K562 (cell line): ENCODE data around the gene SCUBE2. TPM values are rescaled to one million over a fixed set of nuclear protein-coding genes. Genes with fewer than 3 reads are reported as not detected.

ENCODE experiments used
- ARHGAP35 ChIP-seq: fragments of 450-650 bp; IDR thresholded peaks from 2 replicates; pipeline ENCODE4 v1.6.1; 2018; ENCODE audit not compliant: partially characterized antibody
- BDP1 ChIP-seq: IDR thresholded peaks from 3 replicates; pipeline ENCODE4 v1.6.1; 2011; ENCODE audit not compliant: insufficient read length, insufficient read depth
- CGGBP1 ChIP-seq: fragments of 250-450 bp; sonication (Bioruptor Pico); IDR thresholded peaks from 2 replicates; pipeline ENCODE4 v1.9.0; 2021; ENCODE audit warnings: mild to moderate bottlenecking
- CHD2 ChIP-seq: IDR thresholded peaks from 2 replicates; pipeline ENCODE4 v1.6.1; 2011; ENCODE audit warnings: low read depth, low read length
- DACH1 ChIP-seq: fragments of 450-650 bp; IDR thresholded peaks from 2 replicates; pipeline ENCODE4 v1.6.1; 2018; ENCODE audit not compliant: partially characterized antibody
- ETV5 ChIP-seq: sonication (generic); formaldehyde crosslinking; IDR thresholded peaks from 2 replicates; pipeline ENCODE4 v1.4.0; 2020; ENCODE audit warnings: low read depth, mild to moderate bottlenecking, missing genetic modification reagents
- ETV6 ChIP-seq, 3 experiments: fragments of 150-350 bp in 1 of 3; sonication (generic) in 1 of 3; formaldehyde crosslinking in 1 of 3; IDR thresholded peaks; 2 replicates each; pipeline versions ENCODE4 v1.6.1 to v1.8.0; 2014 to 2022; ENCODE audit warnings: borderline replicate concordance in 2 of 3, low read depth in 2 of 3, antibody characterized with exemption in 1 of 3, low read length in 1 of 3, mild to moderate bottlenecking in 1 of 3, missing genetic modification reagents in 1 of 3
- FOSL1 ChIP-seq: fragments of 200-800 bp; sonication (Bioruptor generic); conservative IDR thresholded peaks from 2 replicates; pipeline ENCODE4 v1.6.1; 2016; ENCODE audit warnings: missing genetic modification characterization, missing compliant biosample characterization
- GATAD2A ChIP-seq: fragments of 450-650 bp; IDR thresholded peaks from 2 replicates; pipeline ENCODE4 v1.6.1; 2017
- HCFC1 ChIP-seq: IDR thresholded peaks from 2 replicates; pipeline ENCODE4 v1.6.1; 2012; ENCODE audit warnings: low read depth, low read length, improper control_type of control experiment
- LCOR ChIP-seq: sonication (generic); formaldehyde crosslinking; IDR thresholded peaks from 2 replicates; pipeline ENCODE4 v1.8.0; 2022; ENCODE audit warnings: mild to moderate bottlenecking, missing genetic modification reagents
- MYC ChIP-seq, 2 experiments: fragments of 250-450 bp in 1 of 2; sonication (Bioruptor Pico) in 1 of 2; IDR thresholded peaks; 2 replicates each; pipeline versions ENCODE4 v1.5.1 to v1.6.1; 2012 to 2021; ENCODE audit warnings: low read depth in 2 of 2, borderline replicate concordance in 1 of 2, improper control_type of control experiment in 1 of 2, low read length in 1 of 2, mild to moderate bottlenecking in 1 of 2, moderate library complexity in 1 of 2
- NCOA1 ChIP-seq: fragments of 450-650 bp; IDR thresholded peaks from 2 replicates; pipeline ENCODE4 v1.6.1; 2016; ENCODE audit warnings: low read depth
- PCBP1 ChIP-seq: fragments of 200-400 bp; formaldehyde crosslinking; IDR thresholded peaks from 2 replicates; pipeline ENCODE4 v1.6.1; 2018; ENCODE audit warnings: mild to moderate bottlenecking, low read depth, low read length; ENCODE audit not compliant: poor library complexity, severe bottlenecking
- POLR2G ChIP-seq: fragments of 200-400 bp; formaldehyde crosslinking; IDR thresholded peaks from 2 replicates; pipeline ENCODE4 v1.6.1; 2017; ENCODE audit warnings: low read depth, mild to moderate bottlenecking, antibody characterized with exemption, low read length, moderate library complexity
- POLR2H ChIP-seq: IDR thresholded peaks from 2 replicates; pipeline ENCODE4 v1.6.1; 2016; ENCODE audit warnings: missing genetic modification characterization, low read depth, mild to moderate bottlenecking, control low read depth, missing compliant biosample characterization, moderate library complexity
- PYGO2 ChIP-seq: fragments of 450-650 bp; IDR thresholded peaks from 2 replicates; pipeline ENCODE4 v1.6.1; 2016; ENCODE audit warnings: mild to moderate bottlenecking, missing genetic modification characterization, moderate library complexity, missing compliant biosample characterization
- SFPQ ChIP-seq: fragments of 200-400 bp; formaldehyde crosslinking; IDR thresholded peaks from 2 replicates; pipeline ENCODE4 v1.6.1; 2017; ENCODE audit warnings: mild to moderate bottlenecking, low read depth, low read length, moderate library complexity
- SNIP1 ChIP-seq: fragments of 450-650 bp; IDR thresholded peaks from 2 replicates; pipeline ENCODE4 v1.7.1; 2017; ENCODE audit warnings: low read depth, mild to moderate bottlenecking
- YY1 ChIP-seq, 3 experiments: IDR thresholded peaks; 2 replicates each; pipeline ENCODE4 v1.6.1; 2011; ENCODE audit warnings: low read length in 2 of 3, mild to moderate bottlenecking in 2 of 3, moderate library complexity in 2 of 3, borderline replicate concordance in 1 of 3, control low read depth in 1 of 3, low read depth in 1 of 3; ENCODE audit not compliant: insufficient read depth in 3 of 3, insufficient replicate concordance in 2 of 3, control insufficient read depth in 1 of 3, insufficient read length in 1 of 3; ENCODE audit errors: extremely low read depth in 1 of 3
- ZC3H4 ChIP-seq: sonication (generic); formaldehyde crosslinking; IDR thresholded peaks from 2 replicates; pipeline ENCODE4 v1.9.0; 2021; ENCODE audit warnings: missing genetic modification reagents, borderline replicate concordance
- ZNF217 ChIP-seq: sonication (generic); formaldehyde crosslinking; IDR thresholded peaks from 2 replicates; pipeline ENCODE4 v1.8.0; 2022; ENCODE audit warnings: mild to moderate bottlenecking, missing genetic modification reagents
- ZNF57 ChIP-seq: fragments of 450-650 bp; formaldehyde crosslinking; IDR thresholded peaks from 2 replicates; pipeline ENCODE4 v1.4.0; 2020; ENCODE audit warnings: mild to moderate bottlenecking, moderate library complexity
- ZNF696 ChIP-seq: fragments of 250-450 bp; sonication (Bioruptor Pico); conservative IDR thresholded peaks from 2 replicates; pipeline ENCODE4 v1.4.0; 2020; ENCODE audit warnings: mild to moderate bottlenecking, moderate library complexity
- polyA plus RNA-seq, 8 experiments: library from polyadenylated mRNA; depleted of rRNA in 4 of 8; stranded (reverse) in 5 of 8; unstranded in 3 of 8; fragments of >200 nt; fragmentation: Nextera tagmentation in 2 of 8; fragmentation: Illumina TruSeq in 1 of 8; extraction: Ambion mirVana in 2 of 8; extraction: Trizol in 1 of 8; gene quantifications; 2 replicates each; pipeline versions ENCODE4 v1.2.1 to v1.2.3, GENCODE V29; 2011 to 2014; ENCODE audit warnings: inconsistent platforms in 1 of 8, missing spikeins in 1 of 8
- total RNA-seq, 7 experiments: library from RNA; depleted of rRNA in 6 of 7; stranded (reverse); fragments of >200 nt in 6 of 7; fragmentation: Illumina TruSeq in 2 of 7; extraction: Trizol in 2 of 7; gene quantifications; 2 replicates each; pipeline versions ENCODE4 v1.2.1 to v1.2.3, GENCODE V29; 2011 to 2021; ENCODE audit warnings: low replicate concordance in 1 of 7
- TF ChIP-seq, protein P1 (sequence below): fragments of 250-450 bp; sonication (Bioruptor Pico); IDR thresholded peaks from 2 replicates; pipeline ENCODE4 v1.8.0; 2021; ENCODE audit warnings: mild to moderate bottlenecking, moderate library complexity

Gene SCUBE2
- total and polyA plus RNA-seq, 9 of the 15 experiments (the other 6 are each of a cell fraction or from before 2014, with no cell fraction given), result 0.06 to 0.40 (median 0.07) TPM; not detected in 6

- no peak for TF ChIP-seq SNIP1
- no peak for TF ChIP-seq BDP1
- TF ChIP-seq SFPQ, result no peak
- TF ChIP-seq GATAD2A, result no peak
- TF ChIP-seq ZNF57 (CRISPR knock-in tag), result no peak
- no peak for TF ChIP-seq ETV6 (IDR thresholded peaks at IDR 0.05; ENCODE audit: borderline replicate concordance in 1 of 2, low read depth in 2 of 2, low read length in 1 of 2)
- TF ChIP-seq ETV6 (CRISPR knock-in tag; IDR thresholded peaks at IDR 0.05; ENCODE audit: borderline replicate concordance), result no peak
- no peak for TF ChIP-seq ZNF696 (CRISPR knock-in tag)
- no peak for TF ChIP-seq ZNF217 (CRISPR knock-in tag)
- TF ChIP-seq, protein P1, sequence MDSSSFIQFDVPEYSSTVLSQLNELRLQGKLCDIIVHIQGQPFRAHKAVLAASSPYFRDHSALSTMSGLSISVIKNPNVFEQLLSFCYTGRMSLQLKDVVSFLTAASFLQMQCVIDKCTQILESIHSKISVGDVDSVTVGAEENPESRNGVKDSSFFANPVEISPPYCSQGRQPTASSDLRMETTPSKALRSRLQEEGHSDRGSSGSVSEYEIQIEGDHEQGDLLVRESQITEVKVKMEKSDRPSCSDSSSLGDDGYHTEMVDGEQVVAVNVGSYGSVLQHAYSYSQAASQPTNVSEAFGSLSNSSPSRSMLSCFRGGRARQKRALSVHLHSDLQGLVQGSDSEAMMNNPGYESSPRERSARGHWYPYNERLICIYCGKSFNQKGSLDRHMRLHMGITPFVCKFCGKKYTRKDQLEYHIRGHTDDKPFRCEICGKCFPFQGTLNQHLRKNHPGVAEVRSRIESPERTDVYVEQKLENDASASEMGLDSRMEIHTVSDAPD (CRISPR knock-in tag), result no peak
- no peak for TF ChIP-seq PYGO2 (tag)
- peak; percentile 36; the same call in 1 of the 2 replicates for TF ChIP-seq ETV5 (CRISPR knock-in tag)
- no peak for TF ChIP-seq PCBP1
- TF ChIP-seq DACH1, result no peak
- TF ChIP-seq CGGBP1 (CRISPR knock-in tag), result no peak
- no peak for TF ChIP-seq ARHGAP35
- no peak for TF ChIP-seq HCFC1
- peak; percentile 65; the same call in 1 of the 2 replicates for TF ChIP-seq POLR2H
- TF ChIP-seq NCOA1, result no peak
- peak in 1 of 3 experiments; percentile 12 for TF ChIP-seq YY1 (IDR thresholded peaks at IDR 0.05; ENCODE audit: borderline replicate concordance in 1 of 3, control insufficient read depth in 1 of 3, extremely low read depth in 1 of 3, insufficient read depth in 3 of 3, insufficient read length in 1 of 3, insufficient replicate concordance in 2 of 3, low read depth in 1 of 3, low read length in 2 of 3)
- no peak for TF ChIP-seq MYC (IDR thresholded peaks at IDR 0.05; ENCODE audit: low read depth, low read length)
- no peak for TF ChIP-seq MYC (CRISPR knock-in tag; IDR thresholded peaks at IDR 0.05; ENCODE audit: borderline replicate concordance, low read depth)
- no peak for TF ChIP-seq CHD2
- TF ChIP-seq FOSL1 (tag), result peak; percentile 63
- TF ChIP-seq POLR2G, result peak; percentile 99
- TF ChIP-seq ZC3H4 (CRISPR knock-in tag), result no peak
- 0 out of 2 replicates have a peak, but pooled peaks have one; percentile 70 for TF ChIP-seq LCOR (CRISPR knock-in tag)
These were observed 87.7 kb downstream of the SCUBE2 start, which contains the start of gene NRIP3 (continued) for GRCh38 chr11:9003573-9004182.
